ENCODE data around the gene POLR2B. TPM values are rescaled to one million over a fixed set of nuclear protein-coding genes. Genes with fewer than 3 reads are reported as not detected.

The POLR2B gene
- total RNA-seq, 4 donors from 2014 or later, result 39.8 to 74.8 (median 53.4) TPM

DNA sequence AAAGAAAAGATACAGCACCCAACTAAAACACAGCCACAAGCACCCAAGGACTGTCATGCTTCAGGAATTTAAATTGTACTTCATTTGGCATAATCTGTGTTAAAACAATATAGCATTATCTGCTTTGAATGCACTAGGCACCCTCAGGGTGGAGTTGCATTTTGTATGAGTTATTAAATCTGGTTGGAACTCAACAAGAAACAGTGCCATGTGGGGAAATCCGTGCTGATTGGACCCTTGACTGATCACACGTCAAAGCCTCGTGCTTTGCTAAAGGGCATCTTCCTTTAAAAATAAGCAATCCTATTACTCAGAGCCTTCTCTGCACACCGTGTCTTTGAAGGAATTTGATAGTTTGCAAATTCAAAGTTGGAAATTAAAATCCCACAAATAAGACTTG lies 96.0 kb downstream of the POLR2B start:
- intact Hi-C loops (cut with DNase I; ENCODE audit: low total_unique reads), result no loop called here
- WGBS, 2 donors (ENCODE audit: low coverage in 1 of 2), result 17 to 32% methylated on average over 4 of the region's 4 CpGs
- Histone ChIP-seq H3K27ac (peak overlapping the region in 1 of 4 donors; percentile 13), H3K4me3 (no peak overlapping the region), H3K4me1 (peaks cover 0 to 22% (median 7%) of the 10 kb centered on the region in 4 donors), H3K27me3 (no peaks in the 10 kb centered on the region), H3K9me3 (no peaks in the 10 kb centered on the region), H3K36me3 (no peaks in the 10 kb centered on the region)
- no peak for DNase-seq
- in situ Hi-C loops (cut with MboI; ENCODE audit: low pct_ligation_motif_present in 1 of 4, low pct_unique_long_range_greater_than_20kb in 1 of 4, low sequenced_read_pairs in 3 of 4), result no loop called here
- no peak for TF ChIP-seq POLR2A (IDR thresholded peaks at IDR 0.05)
- TF ChIP-seq POLR2AphosphoS5 (IDR thresholded peaks at IDR 0.05), result no peak
- no peak for TF ChIP-seq EP300 (IDR thresholded peaks at IDR 0.05; ENCODE audit: low read depth)
- no peak for TF ChIP-seq CTCF (IDR thresholded peaks at IDR 0.05)

DNA sequence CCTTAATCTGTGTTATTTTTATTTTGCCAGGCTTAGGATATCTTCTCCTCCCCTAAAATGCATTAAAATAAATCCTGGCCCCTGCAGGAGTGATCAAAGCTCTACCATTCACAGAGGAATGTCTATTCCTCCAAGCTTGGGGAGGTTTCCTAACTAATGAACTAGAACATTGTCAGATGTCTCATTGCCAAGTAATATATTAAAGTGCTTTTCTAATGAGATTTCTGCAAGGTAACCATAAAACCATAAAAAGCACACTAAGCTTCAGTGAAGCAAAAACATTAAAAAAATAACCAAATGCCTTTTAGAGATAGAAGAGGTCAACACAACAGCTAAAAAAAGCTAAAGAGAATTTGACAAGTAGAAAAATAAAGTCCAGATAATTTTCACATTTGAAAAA lies 96.7 kb downstream of the POLR2B start:
- H3K27me3 ChIP-seq, result no peaks in the 10 kb centered on the region

GRCh38 chr4:57076646-57077045 lies 98.0 kb downstream of the POLR2B start:
- intact Hi-C loops (cut with DNase I; ENCODE audit: low total_unique reads), result no loop called here

More for the DNA sequence above, 96.7 kb downstream of the POLR2B start:
- no peak for TF ChIP-seq POLR2A (IDR thresholded peaks at IDR 0.05)
- no peak for TF ChIP-seq EP300 (IDR thresholded peaks at IDR 0.05; ENCODE audit: low read depth)
- TF ChIP-seq POLR2AphosphoS5 (IDR thresholded peaks at IDR 0.05), result no peak
- no peak for TF ChIP-seq CTCF (IDR thresholded peaks at IDR 0.05)
- H3K4me3 ChIP-seq, result no peak overlapping the region
- in situ Hi-C loops (cut with MboI; ENCODE audit: low pct_ligation_motif_present in 1 of 4, low pct_unique_long_range_greater_than_20kb in 1 of 4, low sequenced_read_pairs in 3 of 4) (no loop called here), intact Hi-C loops (cut with DNase I; ENCODE audit: low total_unique reads) (no loop called here)
- DNase-seq, result no peak
- no peaks in the 10 kb centered on the region for H3K36me3 ChIP-seq
- H3K27ac ChIP-seq, result no peak overlapping the region
- H3K9me3 ChIP-seq, result no peaks in the 10 kb centered on the region
- peaks cover 0 to 24% (median 10%) of the 10 kb centered on the region in 4 donors for H3K4me1 ChIP-seq

GRCh38 chr4:57077550-57078343 lies 99.1 kb downstream of the POLR2B start:
- WGBS, 2 donors (ENCODE audit: low coverage in 1 of 2), result 68 to 82% methylated on average over 6 to 14 of the region's 14 CpGs
- no peaks in the 10 kb centered on the region for H3K9me3 ChIP-seq
- TF ChIP-seq CTCF (IDR thresholded peaks at IDR 0.05), result no peak
- TF ChIP-seq POLR2A (IDR thresholded peaks at IDR 0.05), result no peak
- TF ChIP-seq POLR2AphosphoS5 (IDR thresholded peaks at IDR 0.05), result no peak
- no peak for TF ChIP-seq EP300 (IDR thresholded peaks at IDR 0.05; ENCODE audit: low read depth)
- in situ Hi-C loops (cut with MboI; ENCODE audit: low pct_ligation_motif_present in 1 of 4, low pct_unique_long_range_greater_than_20kb in 1 of 4, low sequenced_read_pairs in 3 of 4) (no loop called here), intact Hi-C loops (cut with DNase I; ENCODE audit: low total_unique reads) (no loop called here)
- no peak for DNase-seq
- H3K4me1 ChIP-seq, result peaks cover 0 to 42% (median 17%) of the 10 kb centered on the region in 4 donors
- no peaks in the 10 kb centered on the region for H3K27me3 ChIP-seq
- H3K4me3 ChIP-seq, result no peak overlapping the region
- no peaks in the 10 kb centered on the region for H3K36me3 ChIP-seq
- peak overlapping the region in 2 of 4 donors; percentile 61 to 76 for H3K27ac ChIP-seq

More at GRCh38 chr4:57076646-57077045, 98.0 kb downstream of the POLR2B start:
- peaks cover 0 to 33% (median 15%) of the 10 kb centered on the region in 4 donors for H3K4me1 ChIP-seq
- no peak for TF ChIP-seq POLR2AphosphoS5 (IDR thresholded peaks at IDR 0.05)
- no peak for TF ChIP-seq POLR2A (IDR thresholded peaks at IDR 0.05)
- no peak for TF ChIP-seq EP300 (IDR thresholded peaks at IDR 0.05; ENCODE audit: low read depth)
- no peak for TF ChIP-seq CTCF (IDR thresholded peaks at IDR 0.05)
- DNase-seq, result no peak
- no peak overlapping the region for H3K27ac ChIP-seq
- no peaks in the 10 kb centered on the region for H3K9me3 ChIP-seq
- 52 to 54% methylated on average over 3 to 4 of the region's 4 CpGs for WGBS, 2 donors (ENCODE audit: low coverage in 1 of 2)
- no peak overlapping the region for H3K4me3 ChIP-seq
- in situ Hi-C loops (cut with MboI; ENCODE audit: low pct_ligation_motif_present in 1 of 4, low pct_unique_long_range_greater_than_20kb in 1 of 4, low sequenced_read_pairs in 3 of 4), result no loop called here
- no peaks in the 10 kb centered on the region for H3K27me3 ChIP-seq
- H3K36me3 ChIP-seq, result no peaks in the 10 kb centered on the region

Data from transverse colon (tissue), 4 donors.